ENCODE measurements around the gene FGFBP3. TPM values are rescaled to one million over a fixed set of nuclear protein-coding genes. Genes with fewer than 3 reads are reported as not detected.
A peak's percentile ranks its signal among the peaks of the same experiment; 100 is the strongest.

Gene FGFBP3
- total RNA-seq, 1 donor: 0.72 TPM

- Histone ChIP-seq H3K27ac (ENCODE audit: low read depth, low read length) (no peak overlapping the region), H3K36me3 (ENCODE audit: insufficient read depth, low read length) (no peaks in the 10 kb centered on the region), H3K4me3 (ENCODE audit: insufficient read depth, low read length) (no peak overlapping the region), H4K20me1 (ENCODE audit: insufficient read depth, low read length) (no peaks in the 10 kb centered on the region), H2AFZ (ENCODE audit: low read length) (no peak overlapping the region), H3K4me1 (ENCODE audit: insufficient read depth, low read length) (peaks cover under 1% of the 10 kb centered on the region), H3K4me2 (ENCODE audit: insufficient read depth, low read length) (no peak overlapping the region), H3K27me3 (ENCODE audit: insufficient read depth, low read length) (no peaks in the 10 kb centered on the region), H3K9me3 (ENCODE audit: low read depth, low read length) (no peaks in the 10 kb centered on the region), H3K79me2 (ENCODE audit: insufficient read depth, low read length) (no peaks in the 10 kb centered on the region)
- no peak for DNase-seq (ENCODE audit: insufficient read length, low spot score, missing footprints)
- no peak for TF ChIP-seq CTCF (IDR thresholded peaks at IDR 0.05; ENCODE audit: extremely low read depth, low read depth, low read length)
Observed at GRCh38 chr10:91893051-91893450, 16.2 kb downstream of the FGFBP3 start.

DNA sequence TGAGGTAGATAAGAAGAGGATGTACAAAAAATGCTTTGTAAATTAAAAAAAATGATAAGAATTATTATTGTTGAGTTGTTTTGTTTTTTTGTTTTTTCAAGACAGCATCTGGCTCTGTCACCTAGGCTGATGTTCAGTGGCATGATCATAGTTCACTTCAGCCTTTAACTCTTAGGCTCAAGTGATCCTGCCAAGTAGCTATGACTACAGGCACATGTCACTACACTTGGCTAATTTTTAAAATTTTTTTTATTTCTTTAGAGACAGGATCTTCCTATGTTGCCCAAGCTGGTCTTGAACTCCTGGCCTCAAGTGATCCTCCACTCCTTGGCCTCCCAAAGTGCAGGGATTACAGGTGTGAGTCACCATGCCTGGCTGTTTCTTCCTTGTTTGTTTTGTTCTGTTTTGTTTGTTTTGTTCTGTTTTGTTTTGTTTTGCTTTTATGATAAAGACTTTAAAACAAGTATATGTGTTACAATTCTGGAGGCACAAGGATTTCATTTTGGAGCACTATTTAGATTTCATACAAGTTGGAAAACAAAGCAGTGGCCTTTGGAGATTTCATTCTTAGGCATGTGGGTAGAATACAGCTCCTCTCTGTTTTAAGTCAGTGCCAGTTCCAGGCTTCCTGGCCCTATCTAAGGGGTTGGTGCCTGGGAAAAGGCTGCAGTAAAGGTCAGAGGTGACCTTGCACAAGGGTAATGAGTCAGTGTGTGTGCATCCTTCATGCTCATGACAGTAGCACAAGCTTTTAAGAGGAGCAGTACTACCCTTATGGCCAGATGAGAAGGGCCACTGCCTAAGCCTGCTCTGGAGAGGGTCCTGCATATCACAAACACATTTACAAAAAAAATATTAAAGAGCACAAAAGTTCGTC, 17.9 kb downstream of the FGFBP3 start:
- Histone ChIP-seq H3K79me2 (ENCODE audit: insufficient read depth, low read length) (no peaks in the 10 kb centered on the region), H3K4me1 (ENCODE audit: insufficient read depth, low read length) (peaks cover 9% of the 10 kb centered on the region), H3K4me3 (ENCODE audit: insufficient read depth, low read length) (no peak overlapping the region), H3K27me3 (ENCODE audit: insufficient read depth, low read length) (no peaks in the 10 kb centered on the region), H4K20me1 (ENCODE audit: insufficient read depth, low read length) (no peaks in the 10 kb centered on the region), H3K36me3 (ENCODE audit: insufficient read depth, low read length) (no peaks in the 10 kb centered on the region), H3K4me2 (ENCODE audit: insufficient read depth, low read length) (no peak overlapping the region), H3K27ac (ENCODE audit: low read depth, low read length) (no peak overlapping the region), H2AFZ (ENCODE audit: low read length) (no peak overlapping the region), H3K9me3 (ENCODE audit: low read depth, low read length) (no peaks in the 10 kb centered on the region)
- DNase-seq (ENCODE audit: insufficient read length, low spot score, missing footprints): no peak
- TF ChIP-seq CTCF (IDR thresholded peaks at IDR 0.05; ENCODE audit: extremely low read depth, low read depth, low read length): no peak

- peak; percentile 81 for DNase-seq (ENCODE audit: insufficient read length, low spot score, missing footprints)
- Histone ChIP-seq H2AFZ (ENCODE audit: low read length) (peak overlapping the region; percentile 79), H3K4me1 (ENCODE audit: insufficient read depth, low read length) (peaks cover 23% of the 10 kb centered on the region), H4K20me1 (ENCODE audit: insufficient read depth, low read length) (no peaks in the 10 kb centered on the region), H3K4me2 (ENCODE audit: insufficient read depth, low read length) (peak overlapping the region; percentile 90), H3K36me3 (ENCODE audit: insufficient read depth, low read length) (no peaks in the 10 kb centered on the region), H3K4me3 (ENCODE audit: insufficient read depth, low read length) (peak overlapping the region; percentile 72), H3K79me2 (ENCODE audit: insufficient read depth, low read length) (no peaks in the 10 kb centered on the region), H3K9me3 (ENCODE audit: low read depth, low read length) (no peaks in the 10 kb centered on the region), H3K27me3 (ENCODE audit: insufficient read depth, low read length) (no peaks in the 10 kb centered on the region), H3K27ac (ENCODE audit: low read depth, low read length) (no peak overlapping the region)
- no peak for TF ChIP-seq CTCF (IDR thresholded peaks at IDR 0.05; ENCODE audit: extremely low read depth, low read depth, low read length)
Observed at GRCh38 chr10:91887272-91888076, 21.8 kb downstream of the FGFBP3 start.

GRCh38 chr10:91886954-91887271, 22.4 kb downstream of the FGFBP3 start:
- H3K4me3 ChIP-seq (ENCODE audit: insufficient read depth, low read length): peak overlapping the region; percentile 72
- DNase-seq (ENCODE audit: insufficient read length, low spot score, missing footprints): no peak

More at GRCh38 chr10:91886954-91887271, 22.4 kb downstream of the FGFBP3 start:
- H3K36me3 ChIP-seq (ENCODE audit: insufficient read depth, low read length): no peaks in the 10 kb centered on the region
- TF ChIP-seq CTCF (IDR thresholded peaks at IDR 0.05; ENCODE audit: extremely low read depth, low read depth, low read length): no peak
- no peaks in the 10 kb centered on the region for H3K27me3 ChIP-seq (ENCODE audit: insufficient read depth, low read length)
- H4K20me1 ChIP-seq (ENCODE audit: insufficient read depth, low read length): no peaks in the 10 kb centered on the region
- H2AFZ ChIP-seq (ENCODE audit: low read length): peak overlapping the region; percentile 79
- peak overlapping the region; percentile 90 for H3K4me2 ChIP-seq (ENCODE audit: insufficient read depth, low read length)
- peaks cover 23% of the 10 kb centered on the region for H3K4me1 ChIP-seq (ENCODE audit: insufficient read depth, low read length)
- H3K79me2 ChIP-seq (ENCODE audit: insufficient read depth, low read length): no peaks in the 10 kb centered on the region
- no peaks in the 10 kb centered on the region for H3K9me3 ChIP-seq (ENCODE audit: low read depth, low read length)
- no peak overlapping the region for H3K27ac ChIP-seq (ENCODE audit: low read depth, low read length)
